ENCODE data around the gene GPX1.
A peak's percentile ranks its signal among the peaks of the same experiment; 100 is the strongest.

DNA sequence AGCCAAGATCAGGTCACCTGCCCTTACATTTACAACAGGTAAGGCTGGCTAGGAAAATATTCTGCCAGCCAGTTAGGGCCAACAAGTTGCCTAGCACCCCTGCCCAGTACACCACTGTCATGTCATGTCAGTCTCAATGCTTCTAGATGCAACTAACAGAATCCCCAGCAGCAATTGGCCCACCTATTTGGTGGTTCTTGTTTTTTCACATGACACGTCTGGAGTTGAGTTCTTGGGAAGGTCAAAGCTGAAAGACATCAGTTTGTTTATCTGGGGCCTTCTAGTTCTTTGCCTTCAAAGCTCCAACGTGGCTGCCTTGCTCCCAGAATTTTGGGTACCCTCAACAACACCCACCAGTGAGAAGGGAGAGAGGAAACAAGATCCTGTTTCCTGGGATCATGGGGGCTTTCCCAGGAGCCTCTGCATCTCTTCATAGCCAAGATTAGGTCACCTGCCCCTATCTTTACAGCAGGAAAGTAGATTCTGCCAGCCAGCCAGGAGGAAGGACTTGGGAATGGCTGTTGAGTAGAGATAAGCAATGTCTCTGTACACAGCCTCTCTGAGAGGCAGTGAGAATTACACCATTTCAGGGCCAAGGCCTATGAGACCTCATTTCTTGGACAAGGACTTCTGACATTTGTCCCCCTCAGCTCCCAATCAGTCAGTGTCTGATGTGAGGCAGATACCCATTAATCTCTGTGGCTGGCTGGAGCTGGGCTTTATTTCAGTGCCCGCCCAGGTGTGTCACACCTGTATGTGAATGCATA is 8.6 kb downstream of the GPX1 start:
- TF ChIP-seq, protein P1, sequence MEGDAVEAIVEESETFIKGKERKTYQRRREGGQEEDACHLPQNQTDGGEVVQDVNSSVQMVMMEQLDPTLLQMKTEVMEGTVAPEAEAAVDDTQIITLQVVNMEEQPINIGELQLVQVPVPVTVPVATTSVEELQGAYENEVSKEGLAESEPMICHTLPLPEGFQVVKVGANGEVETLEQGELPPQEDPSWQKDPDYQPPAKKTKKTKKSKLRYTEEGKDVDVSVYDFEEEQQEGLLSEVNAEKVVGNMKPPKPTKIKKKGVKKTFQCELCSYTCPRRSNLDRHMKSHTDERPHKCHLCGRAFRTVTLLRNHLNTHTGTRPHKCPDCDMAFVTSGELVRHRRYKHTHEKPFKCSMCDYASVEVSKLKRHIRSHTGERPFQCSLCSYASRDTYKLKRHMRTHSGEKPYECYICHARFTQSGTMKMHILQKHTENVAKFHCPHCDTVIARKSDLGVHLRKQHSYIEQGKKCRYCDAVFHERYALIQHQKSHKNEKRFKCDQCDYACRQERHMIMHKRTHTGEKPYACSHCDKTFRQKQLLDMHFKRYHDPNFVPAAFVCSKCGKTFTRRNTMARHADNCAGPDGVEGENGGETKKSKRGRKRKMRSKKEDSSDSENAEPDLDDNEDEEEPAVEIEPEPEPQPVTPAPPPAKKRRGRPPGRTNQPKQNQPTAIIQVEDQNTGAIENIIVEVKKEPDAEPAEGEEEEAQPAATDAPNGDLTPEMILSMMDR (IDR thresholded peaks at IDR 0.05 in 8 of 11, conservative IDR thresholded peaks at IDR 0.05 in 3 of 11), result no peak
- TF ChIP-seq POLR2AphosphoS5 (IDR thresholded peaks at IDR 0.05), result peak in 1 of 3 donors; percentile 46
- no peak for TF ChIP-seq POLR2A (IDR thresholded peaks at IDR 0.05)

Data from spleen (tissue), 7 donors.